CD4-positive, alpha-beta T cell treated with Interleukin-12 subunit alpha and Interleukin-12 subunit beta, for 1 hour (primary cell): ENCODE measurements around the gene POR.
"Not testable (repeated sequence)": the region's sequence is repeated elsewhere in the genome, so short reads cannot be mapped to it uniquely, and the experiment has no call there.

Experiments
- DNase-seq: peaks from one replicate; pipeline ENCODE4 v3.0.0-alpha.2; 2020

POR gene

GRCh38 chr7:75887669-75888369 lies 27.1 kb upstream of the POR start:
- DNase-seq = no peak

- DNase-seq = no peak
Observed at GRCh38 chr7:75888464-75889222, 26.3 kb upstream of the POR start.

- DNase-seq = no peak
Observed at GRCh38 chr7:75889223-75889825, 25.6 kb upstream of the POR start.

GRCh38 chr7:75889826-75890225 lies 25.1 kb upstream of the POR start:
- DNase-seq = no peak

- not testable (repeated sequence) for DNase-seq
Observed at GRCh38 chr7:75891237-75891636, 23.7 kb upstream of the POR start.

- no peak for DNase-seq
Observed at GRCh38 chr7:75891815-75892411, 23.0 kb upstream of the POR start.

- DNase-seq = no peak
Observed at GRCh38 chr7:75892634-75893272, 22.2 kb upstream of the POR start.

GRCh38 chr7:75896803-75897327 lies 18.1 kb upstream of the POR start:
- no peak for DNase-seq

- DNase-seq = no peak
Observed at GRCh38 chr7:75900617-75901315, 14.2 kb upstream of the POR start.

- DNase-seq = no peak
Observed at GRCh38 chr7:75905785-75906604, 9.0 kb upstream of the POR start.

- DNase-seq = no peak
Observed at GRCh38 chr7:75906991-75907667, 7.8 kb upstream of the POR start.

GRCh38 chr7:75907668-75908039 lies 7.3 kb upstream of the POR start:
- not testable (repeated sequence) for DNase-seq

GRCh38 chr7:75909521-75910132 lies 5.3 kb upstream of the POR start:
- DNase-seq = no peak

GRCh38 chr7:75911186-75911585 lies 3.8 kb upstream of the POR start:
- DNase-seq = not testable (repeated sequence)

- DNase-seq = no peak
Observed at GRCh38 chr7:75913437-75913836, 1.5 kb upstream of the POR start.

- DNase-seq = no peak
Observed at GRCh38 chr7:75914169-75914654, 743 bp upstream of the POR start.

- DNase-seq = no peak
Observed at GRCh38 chr7:75915416-75916156, 631 bp downstream of the POR start.

- DNase-seq = no peak
Observed at GRCh38 chr7:75916259-75916658, 1.3 kb downstream of the POR start.
